GM18498 (cell line): ENCODE results near the gene UBR2.
"Not testable (repeated sequence)": the region's sequence is repeated elsewhere in the genome, so short reads cannot be mapped to it uniquely, and the experiment has no call there.

Experiments used
- ATAC-seq: cut with Tn5 transposase; IDR thresholded peaks from one replicate; pipeline ENCODE4 v1.9.1; 2021; ENCODE audit warnings: mild to moderate bottlenecking, moderate library complexity; ENCODE audit not compliant: unreplicated experiment

Gene UBR2

GRCh38 chr6:42616716-42617115, 52.9 kb downstream of the UBR2 start:
- ATAC-seq, result no peak

GRCh38 chr6:42618105-42618504, 54.3 kb downstream of the UBR2 start:
- ATAC-seq, result no peak

- ATAC-seq, result no peak
Observed at GRCh38 chr6:42618686-42619085, 54.9 kb downstream of the UBR2 start.

DNA sequence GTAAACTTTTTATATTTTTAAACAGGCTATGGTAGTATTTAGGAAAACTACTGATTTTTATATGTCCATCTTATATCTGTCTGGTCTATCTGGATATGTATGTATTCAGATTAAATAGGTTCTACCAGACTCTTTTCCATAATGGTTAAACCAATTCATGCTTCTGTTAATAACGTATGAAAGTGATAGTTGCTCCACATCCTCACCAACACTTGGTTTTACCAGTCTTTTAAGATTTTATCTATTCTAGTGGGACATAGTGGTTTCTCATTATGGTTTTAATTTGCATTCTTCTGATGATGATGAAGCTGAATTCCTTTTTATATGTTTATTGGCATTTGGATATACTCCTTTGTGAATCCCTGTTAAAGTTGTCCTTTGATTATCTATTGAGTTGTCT, 56.1 kb downstream of the UBR2 start:
- no peak for ATAC-seq

DNA sequence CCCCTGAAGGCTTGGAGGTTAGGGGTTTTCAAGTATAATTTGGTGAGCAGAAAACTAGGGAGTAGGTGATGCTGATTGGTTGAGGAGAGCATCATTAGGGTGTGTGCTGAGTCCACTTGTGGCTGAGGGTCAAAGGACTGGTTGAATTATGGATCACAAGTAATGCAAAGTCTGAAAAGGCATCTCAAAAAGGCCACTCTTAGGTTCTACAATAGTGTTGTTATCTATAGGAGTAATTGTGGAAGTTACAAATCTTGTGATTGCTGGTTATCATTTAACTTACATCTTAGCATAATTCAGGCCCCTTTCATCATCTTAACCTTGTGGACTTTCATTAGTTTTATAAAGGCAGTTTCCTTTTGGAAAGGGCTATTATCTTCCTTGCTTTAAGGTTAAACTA, 60.8 kb downstream of the UBR2 start:
- no peak for ATAC-seq

DNA sequence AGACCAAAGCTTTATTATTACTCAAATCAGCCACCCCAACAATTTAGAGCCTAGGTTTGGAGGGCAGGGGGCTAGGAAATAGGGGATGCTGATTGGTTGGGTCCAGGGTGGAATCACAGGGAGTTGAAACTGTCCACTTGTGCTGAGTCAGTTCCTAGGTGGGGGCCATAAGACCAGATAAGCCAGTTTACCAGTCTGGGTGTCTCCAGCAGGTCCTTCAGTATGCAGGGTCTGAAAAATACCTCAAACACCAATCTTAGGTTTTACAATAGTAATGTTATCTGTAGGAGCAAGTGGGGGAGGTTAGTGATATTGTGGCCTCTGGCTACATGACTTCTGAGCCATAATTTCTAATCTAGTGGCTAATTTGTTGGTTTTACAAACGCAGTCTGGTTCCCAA, 63.2 kb downstream of the UBR2 start:
- ATAC-seq, result no peak

GRCh38 chr6:42627674-42628073, 63.8 kb downstream of the UBR2 start:
- ATAC-seq, result no peak

DNA sequence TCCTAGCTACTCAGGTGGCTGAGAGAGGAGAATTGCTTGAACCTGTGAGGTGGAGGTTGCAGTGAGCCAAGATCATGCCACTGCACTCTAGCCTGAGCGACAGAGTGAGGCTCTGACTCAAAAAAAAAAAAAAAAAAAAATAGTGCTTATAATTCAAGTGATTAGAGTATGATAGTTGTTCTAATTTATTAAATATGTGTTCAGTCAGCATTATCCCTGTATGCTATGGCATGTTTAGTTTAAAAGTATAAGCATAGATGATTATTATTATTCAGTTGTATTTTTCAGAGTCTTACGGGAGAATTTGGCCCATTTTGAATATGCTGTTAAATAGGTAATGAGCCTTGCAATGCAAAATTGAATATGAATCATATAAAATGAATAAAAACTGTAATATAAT, 64.8 kb downstream of the UBR2 start:
- ATAC-seq, result no peak

DNA sequence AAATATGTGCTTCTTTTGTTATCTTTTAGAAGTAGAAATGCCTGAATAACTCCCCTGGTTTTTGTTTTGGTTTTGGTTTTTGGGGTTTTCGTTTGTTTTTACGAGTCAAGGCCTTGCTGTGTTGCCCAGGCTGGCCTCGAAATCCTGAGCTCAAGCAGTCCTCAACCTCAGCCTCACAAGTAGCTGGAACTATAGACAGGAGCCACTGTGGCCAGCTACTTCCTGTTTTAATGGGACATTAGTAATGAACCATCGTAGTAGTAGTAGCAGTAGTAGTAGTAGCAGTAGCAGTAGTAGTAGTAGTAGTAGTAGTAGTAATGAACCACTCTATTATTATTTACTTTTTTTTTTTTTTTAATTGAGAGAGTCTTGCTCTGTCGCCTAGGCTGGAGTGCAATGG, 66.0 kb downstream of the UBR2 start:
- ATAC-seq, result no peak

DNA sequence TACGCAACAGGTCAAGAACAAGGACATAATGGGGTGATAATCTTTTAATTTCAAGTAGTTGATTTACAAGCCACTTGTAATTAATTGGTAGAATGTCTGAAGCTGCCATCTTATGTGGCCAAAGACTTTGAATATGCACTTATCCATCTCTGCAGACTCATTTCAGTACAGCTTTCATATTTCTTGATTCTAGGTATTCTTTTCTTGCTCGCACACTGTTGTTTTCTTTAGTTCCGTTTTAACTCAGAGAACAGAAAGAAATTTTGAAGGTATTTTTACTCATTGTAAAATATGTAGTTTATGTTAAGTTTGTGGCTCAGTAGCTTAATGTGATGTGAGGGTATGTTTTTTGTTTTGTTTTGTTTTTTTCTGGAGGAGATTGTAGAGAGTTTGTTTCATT, 73.9 kb downstream of the UBR2 start:
- no peak for ATAC-seq

- ATAC-seq, result no peak
Observed at GRCh38 chr6:42642794-42643193, 79.0 kb downstream of the UBR2 start.

GRCh38 chr6:42644211-42644610, 80.4 kb downstream of the UBR2 start:
- ATAC-seq, result no peak

DNA sequence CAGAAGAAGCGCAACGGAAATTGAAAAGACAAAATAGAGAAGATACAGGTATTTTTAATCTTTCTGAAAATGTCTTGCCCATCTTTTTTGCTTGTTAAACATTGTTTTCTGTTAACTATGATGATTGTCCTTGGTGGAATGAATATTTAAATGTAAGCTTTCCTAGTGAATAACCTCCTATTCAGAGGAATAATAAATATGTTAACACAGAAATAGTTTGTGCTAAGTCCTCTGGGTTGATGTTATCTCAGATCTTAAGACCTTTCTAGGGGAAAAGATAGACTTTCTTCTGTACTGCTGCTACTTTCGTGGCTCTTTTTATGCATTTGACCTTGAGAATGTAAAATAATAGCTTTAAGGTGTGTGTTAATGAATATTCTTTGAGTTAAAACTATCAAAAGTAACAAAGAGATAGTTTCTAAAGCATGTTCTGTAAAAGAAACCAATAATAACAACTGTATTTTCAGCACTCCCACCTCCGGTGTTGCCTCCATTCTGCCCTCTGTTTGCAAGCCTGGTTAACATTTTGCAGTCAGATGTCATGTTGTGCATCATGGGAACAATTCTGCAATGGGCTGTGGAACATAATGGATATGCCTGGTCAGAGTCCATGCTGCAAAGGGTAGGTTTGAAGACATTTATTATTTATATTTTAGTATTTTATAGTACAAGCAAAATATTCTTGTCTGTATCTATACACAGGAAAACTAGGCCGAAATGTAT, 88.4 kb downstream of the UBR2 start:
- no peak for ATAC-seq

GRCh38 chr6:42653851-42654250, 90.0 kb downstream of the UBR2 start:
- no peak for ATAC-seq

DNA sequence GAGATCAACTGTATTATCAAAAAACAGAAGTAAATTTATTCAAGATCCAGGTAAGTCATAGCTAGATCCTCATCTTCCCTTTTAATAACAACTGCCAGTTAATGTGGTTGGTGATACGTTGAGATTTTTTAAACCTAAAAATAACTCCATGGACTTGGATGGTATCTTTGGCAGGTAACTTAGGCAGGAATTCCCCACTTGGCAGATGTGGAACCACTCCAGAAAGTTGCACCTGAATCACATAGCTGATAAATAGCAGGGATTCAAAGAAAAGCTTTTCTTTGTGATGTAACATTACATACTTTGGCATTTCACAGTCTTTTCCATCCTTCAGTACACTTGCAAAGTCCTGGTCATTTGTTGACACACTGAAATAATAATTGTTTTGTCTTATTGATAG, 96.0 kb downstream of the UBR2 start:
- ATAC-seq, result no peak

GRCh38 chr6:42661540-42662153, 97.8 kb downstream of the UBR2 start:
- ATAC-seq, result no peak

DNA sequence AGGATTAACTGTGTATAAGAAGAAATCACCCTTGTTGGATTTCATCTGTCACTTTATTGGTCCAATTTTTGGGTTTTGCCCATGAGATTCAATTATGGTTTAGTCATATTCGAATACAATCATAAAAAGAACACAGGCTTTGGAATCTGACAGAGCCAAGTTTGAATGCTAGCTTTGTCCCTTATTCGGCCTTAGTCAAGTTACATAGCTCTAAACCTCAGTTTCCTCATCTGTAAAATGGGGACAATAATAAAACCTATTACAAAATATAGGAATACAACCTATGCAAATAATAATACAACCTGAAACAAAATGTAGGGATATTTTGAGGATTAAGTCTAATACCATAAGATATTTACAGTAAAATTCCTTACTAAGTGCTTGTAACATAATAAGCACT, 100.9 kb downstream of the UBR2 start:
- no peak for ATAC-seq

- ATAC-seq, result not testable (repeated sequence)
Observed at GRCh38 chr6:42674368-42674767, 110.5 kb downstream of the UBR2 start.

GRCh38 chr6:42674780-42675179, 111.0 kb downstream of the UBR2 start:
- ATAC-seq, result no peak

DNA sequence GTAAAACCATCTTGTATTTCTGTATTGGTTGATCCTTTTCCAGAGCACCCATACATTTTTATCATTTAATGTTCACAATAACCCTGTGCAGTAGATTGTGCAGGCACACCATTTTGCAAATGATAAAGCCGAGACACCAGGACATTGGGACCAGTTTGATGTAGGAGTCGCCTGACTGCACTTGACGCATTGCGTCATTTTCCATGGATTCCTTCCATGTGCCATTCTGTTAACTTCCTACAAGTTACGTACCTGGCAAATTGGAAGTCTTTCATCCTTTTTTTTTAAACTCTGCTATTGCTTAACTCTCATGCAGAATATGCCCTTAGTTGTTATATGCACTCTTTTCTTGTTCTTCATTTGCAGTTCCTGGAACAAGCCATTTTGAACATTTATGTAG, 115.5 kb downstream of the UBR2 start:
- ATAC-seq, result no peak

- no peak for ATAC-seq
Observed at GRCh38 chr6:42688281-42688680, 124.5 kb downstream of the UBR2 start.

GRCh38 chr6:42689371-42689770, 125.5 kb downstream of the UBR2 start:
- ATAC-seq, result no peak

GRCh38 chr6:42690151-42690702, 126.4 kb downstream of the UBR2 start:
- ATAC-seq, result no peak
